T47D (cell line): Measurements from ENCODE around the gene PDE1C.

Experiments used
- DNase-seq, 2 experiments: peaks; one replicate each; pipeline versions ENCODE4 v3.0.0 to v3.0.0-alpha.2; 2011 to 2012; ENCODE audit warnings: low read depth in 1 of 2, low spot score in 1 of 2
- JUND ChIP-seq: IDR thresholded peaks from 2 replicates; pipeline ENCODE4 v1.6.1; 2012; ENCODE audit warnings: low read depth
- in situ Hi-C: cut with HindIII; loops from 2 replicates; pipeline ENCODE4 v1.10.0; 2016; ENCODE audit warnings: low sequenced_read_pairs, low pct_unique_long_range_greater_than_20kb

The PDE1C gene

DNA sequence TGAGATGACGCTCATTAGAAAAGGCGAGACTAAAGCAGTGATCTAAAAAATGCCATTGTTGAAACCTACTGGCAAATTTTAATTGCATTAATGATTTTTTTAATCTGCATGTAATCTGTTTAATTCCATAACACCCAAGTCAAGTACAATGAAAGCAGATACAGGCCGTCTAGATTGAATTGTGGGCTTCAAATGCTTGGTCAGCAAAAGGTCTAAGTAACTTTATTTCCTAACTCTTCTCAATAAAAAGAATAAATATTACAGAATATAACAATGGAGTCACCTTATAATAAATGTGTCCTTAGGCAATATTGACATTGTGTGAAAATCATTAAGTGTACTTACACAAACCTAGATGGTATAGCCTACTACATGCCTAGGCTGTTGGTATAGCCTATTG lies 20.6 kb downstream of the PDE1C start:
- in situ Hi-C loops: no loop called here
- no peak for TF ChIP-seq JUND
- DNase-seq: no peak

DNA sequence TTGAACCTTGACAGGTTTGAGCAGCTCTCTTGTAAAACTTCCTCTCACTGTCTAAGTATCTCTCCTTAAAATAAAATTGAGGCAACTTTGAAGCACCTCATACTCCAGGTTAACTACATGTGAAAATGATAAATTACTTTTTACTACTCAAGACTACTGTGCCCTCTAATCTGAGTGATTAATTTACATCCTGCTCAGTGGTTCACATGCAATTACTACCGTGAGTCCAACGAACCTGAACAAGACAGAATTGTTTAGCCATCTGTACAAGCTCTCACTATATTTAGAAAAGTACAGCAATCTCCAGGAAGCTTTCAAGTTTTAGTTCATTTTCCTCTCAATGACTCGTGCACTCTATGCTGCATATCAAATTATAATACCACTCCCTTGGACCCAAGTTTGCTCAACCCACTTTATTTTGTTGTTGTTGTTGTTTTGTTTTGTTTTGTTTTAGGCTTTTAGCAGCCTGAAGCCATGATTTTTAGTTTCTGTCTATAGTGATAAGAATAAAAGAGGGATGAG lies 21.2 kb downstream of the PDE1C start:
- TF ChIP-seq JUND: no peak
- DNase-seq: no peak
- in situ Hi-C loops: no loop called here

DNA sequence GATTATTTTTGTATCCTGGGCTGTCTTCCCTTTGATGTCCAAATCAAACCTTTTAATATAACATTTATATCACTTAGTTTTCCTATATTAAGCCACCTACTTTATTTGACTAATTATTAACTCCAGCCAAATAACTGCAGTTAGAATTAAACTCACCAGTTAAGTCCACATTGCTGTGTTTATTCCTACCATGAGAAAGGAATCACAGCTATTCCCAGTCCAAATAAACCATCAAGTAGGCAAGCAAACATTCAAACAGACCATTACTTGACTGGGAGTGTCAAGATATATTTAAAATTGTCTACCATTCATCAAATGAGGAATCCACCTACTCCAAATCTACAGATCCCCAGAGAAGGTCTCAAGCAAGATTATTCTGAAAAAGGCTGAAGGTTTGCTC lies 22.4 kb downstream of the PDE1C start:
- TF ChIP-seq JUND: no peak
- peak in 1 of 2 experiments; percentile 38 for DNase-seq
- in situ Hi-C loops: no loop called here

- no peak for TF ChIP-seq JUND
- in situ Hi-C loops: no loop called here
- no peak for DNase-seq
Measured at GRCh38 chr7:32047075-32047474, 23.1 kb downstream of the PDE1C start.

- DNase-seq: no peak
- in situ Hi-C loops: no loop called here
- no peak for TF ChIP-seq JUND
Measured at GRCh38 chr7:32045228-32045627, 25.0 kb downstream of the PDE1C start.

GRCh38 chr7:32044739-32045138 lies 25.5 kb downstream of the PDE1C start:
- in situ Hi-C loops: no loop called here
- no peak for TF ChIP-seq JUND
- DNase-seq: no peak

GRCh38 chr7:32043688-32044087 lies 26.5 kb downstream of the PDE1C start:
- no peak for DNase-seq
- no peak for TF ChIP-seq JUND
- in situ Hi-C loops: no loop called here

DNA sequence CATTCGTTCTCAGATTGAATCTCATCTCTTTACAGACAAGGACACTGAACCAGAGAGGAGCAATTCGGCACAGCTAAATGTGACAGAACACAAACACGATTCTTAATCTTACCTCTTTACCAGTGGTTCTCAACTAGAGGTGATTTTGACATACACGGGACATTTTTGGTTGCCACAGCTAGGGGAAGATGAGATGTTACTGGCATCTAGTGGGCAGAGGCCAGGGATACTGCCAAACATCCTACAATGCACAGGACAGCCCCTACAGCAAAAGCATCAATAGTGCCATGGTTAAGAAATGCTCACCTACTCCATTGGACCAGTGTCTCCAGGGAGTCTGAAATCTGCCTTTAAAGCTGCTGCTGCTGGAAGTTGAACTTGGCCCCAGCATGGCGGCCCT lies 27.3 kb downstream of the PDE1C start:
- in situ Hi-C loops: no loop called here
- no peak for TF ChIP-seq JUND

GRCh38 chr7:32039000-32039756 lies 31.0 kb downstream of the PDE1C start:
- in situ Hi-C loops: no loop called here
- DNase-seq: no peak
- TF ChIP-seq JUND: no peak

More for the DNA sequence above, 27.3 kb downstream of the PDE1C start:
- DNase-seq: peak in 1 of 2 experiments; percentile 20

DNA sequence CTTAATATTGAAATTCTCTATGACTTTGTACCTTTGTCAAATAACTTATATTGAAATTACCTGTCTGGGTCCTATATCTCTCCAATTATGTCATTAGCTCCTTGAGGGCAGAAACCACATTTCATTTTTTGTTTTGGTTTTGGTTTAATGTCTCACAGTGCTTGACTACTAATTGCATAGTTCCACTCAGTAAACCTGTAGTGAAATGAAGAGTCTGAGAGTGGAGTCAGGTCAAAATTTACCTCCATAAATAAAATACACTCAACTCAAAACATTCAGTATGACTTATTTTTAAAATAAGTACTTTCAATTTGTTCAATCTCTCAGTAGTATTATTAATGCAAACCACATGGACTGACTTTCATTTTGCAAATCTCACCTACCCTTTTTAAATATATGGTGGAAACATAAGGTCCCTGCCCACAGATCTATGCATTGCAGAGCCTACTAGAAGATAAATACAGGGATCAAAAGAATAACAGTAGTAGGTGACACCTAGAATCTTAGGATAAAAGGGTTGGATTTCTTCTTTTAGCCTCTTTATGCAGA lies 32.5 kb downstream of the PDE1C start:
- in situ Hi-C loops: no loop called here
- TF ChIP-seq JUND: no peak
- DNase-seq: no peak

GRCh38 chr7:32036557-32036956 lies 33.6 kb downstream of the PDE1C start:
- TF ChIP-seq JUND: no peak
- no peak for DNase-seq
- in situ Hi-C loops: no loop called here

DNA sequence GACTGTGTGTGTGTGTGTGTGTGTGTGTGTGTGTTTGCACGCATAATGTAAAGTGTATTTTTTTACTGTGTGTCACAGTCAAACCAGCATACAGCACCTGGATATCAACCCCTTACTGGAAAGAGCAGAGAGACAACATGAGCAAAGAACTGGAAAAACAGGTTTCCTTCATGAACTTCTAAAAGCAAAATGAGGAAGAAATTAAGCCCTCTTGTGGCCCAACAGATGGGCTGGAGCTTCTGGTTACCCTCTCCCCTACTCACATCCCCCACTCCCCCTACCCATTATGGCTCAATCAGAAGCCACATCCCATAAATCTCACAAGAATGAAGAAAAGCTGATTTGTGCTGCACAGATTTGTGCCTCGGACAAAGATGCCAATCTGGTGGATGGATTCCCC lies 36.2 kb downstream of the PDE1C start:
- TF ChIP-seq JUND: no peak
- peak in 1 of 2 experiments; percentile 53 for DNase-seq
- in situ Hi-C loops: no loop called here

- DNase-seq: no peak
- TF ChIP-seq JUND: no peak
- in situ Hi-C loops: no loop called here
Measured at GRCh38 chr7:32033006-32033405, 37.2 kb downstream of the PDE1C start.
